Activated CD8-positive, alpha-beta T cell treated with anti-CD3 and anti-CD28 coated beads, Interleukin-2, amount 10 ng/mL, durations not matched to agents 7 days and 5 days (primary cell): ENCODE data around the gene AVL9. TPM values are rescaled to one million over a fixed set of nuclear protein-coding genes. Genes with fewer than 3 reads are reported as not detected.
"Not testable (repeated sequence)": the region's sequence is repeated elsewhere in the genome, so short reads cannot be mapped to it uniquely, and the experiment has no call there.

Source experiments
- ATAC-seq: fragments of 150-1000 bp; cut with Tn5 transposase; one replicate; pipeline ENCODE4 v1.10.0; 2021; ENCODE audit warnings: moderate library complexity
- CTCF ChIA-PET: fragments of 350-600 bp; sonication (Branson Sonifier 250); formaldehyde crosslinking; loops from one replicate; lab custom pipeline; 2021; ENCODE audit warnings: antibody characterized with exemption; lab: Charles Lee
- POLR2A ChIA-PET: fragments of 350-600 bp; sonication (Branson Sonifier 250); formaldehyde crosslinking; loops from one replicate; lab custom pipeline; 2021; ENCODE audit warnings: antibody characterized with exemption; lab: Charles Lee
- DNase-seq: peaks from one replicate; pipeline ENCODE4 v3.0.0-alpha.2; 2020
- H3K27ac Mint-ChIP-seq: one replicate; pipeline ENCODE4 v1.8.0; 2021; ENCODE audit warnings: mild to moderate bottlenecking, mixed read lengths
- H3K27me3 Mint-ChIP-seq: one replicate; pipeline ENCODE4 v1.8.0; 2021; ENCODE audit warnings: low read depth, mixed read lengths
- H3K36me3 Mint-ChIP-seq: one replicate; pipeline ENCODE4 v1.8.0; 2021; ENCODE audit warnings: low read depth, mixed read lengths
- H3K4me1 Mint-ChIP-seq: one replicate; pipeline ENCODE4 v1.8.0; 2021; ENCODE audit warnings: low read depth, mixed read lengths
- H3K4me3 Mint-ChIP-seq: one replicate; pipeline ENCODE4 v1.8.0; 2021; ENCODE audit warnings: mild to moderate bottlenecking, mixed read lengths
- H3K9me3 Mint-ChIP-seq: one replicate; pipeline ENCODE4 v1.8.0; 2022; ENCODE audit warnings: mixed read lengths; ENCODE audit not compliant: insufficient read depth
- total RNA-seq, 2 experiments: library from RNA; stranded (reverse); gene quantifications; one replicate each; pipeline ENCODE4 v1.2.3, GENCODE V29; 2021

Gene AVL9
- total RNA-seq, 2 experiments from 2014 or later = 29.6 to 30.1 TPM

- CTCF ChIA-PET = no interaction called here
Observed at GRCh38 chr7:32474008-32474407, 21.3 kb upstream of the AVL9 start.

GRCh38 chr7:32476816-32477648 is 18.3 kb upstream of the AVL9 start:
- H3K4me3 Mint-ChIP-seq = no peak overlapping the region
- no peaks in the 10 kb centered on the region for H3K9me3 Mint-ChIP-seq
- no peak overlapping the region for H3K27ac Mint-ChIP-seq
- no peaks in the 10 kb centered on the region for H3K36me3 Mint-ChIP-seq
- H3K4me1 Mint-ChIP-seq = peaks cover 7% of the 10 kb centered on the region
- no peak for DNase-seq
- ChIA-PET CTCF (interaction anchor here (1.6 kb wide), 1 partner anchor 13 kb away, joined by 3 read pairs; the partner anchor contains the start of gene LSM5), POLR2A (no interaction called here)
- peaks cover 7% of the 10 kb centered on the region for H3K27me3 Mint-ChIP-seq
- ATAC-seq = no peak

More at GRCh38 chr7:32474008-32474407, 21.3 kb upstream of the AVL9 start:
- no peak overlapping the region for H3K4me3 Mint-ChIP-seq
- H3K27ac Mint-ChIP-seq = no peak overlapping the region
- POLR2A ChIA-PET = no interaction called here
- no peaks in the 10 kb centered on the region for H3K9me3 Mint-ChIP-seq
- no peak for ATAC-seq
- H3K36me3 Mint-ChIP-seq = no peaks in the 10 kb centered on the region
- H3K27me3 Mint-ChIP-seq = peaks cover 4% of the 10 kb centered on the region
- no peak for DNase-seq
- H3K4me1 Mint-ChIP-seq = no peaks in the 10 kb centered on the region

- ATAC-seq = no peak
- POLR2A ChIA-PET = no interaction called here
- Mint-ChIP-seq H3K4me3 (no peak overlapping the region), H3K9me3 (no peaks in the 10 kb centered on the region), H3K36me3 (no peaks in the 10 kb centered on the region), H3K27ac (no peak overlapping the region), H3K27me3 (peaks cover 7% of the 10 kb centered on the region), H3K4me1 (peaks cover 7% of the 10 kb centered on the region)
- CTCF ChIA-PET = no interaction called here
- no peak for DNase-seq
Observed at GRCh38 chr7:32477649-32477980, 17.7 kb upstream of the AVL9 start.

GRCh38 chr7:32479574-32480200 is 15.6 kb upstream of the AVL9 start:
- ChIA-PET CTCF (interaction anchor here (0.7 to 2.8 kb wide), 10 partner anchors 9 to 736 kb away, joined by 3 to 31 read pairs (median 3); partner anchors contain the start of genes AVL9 and LSM5), POLR2A (no interaction called here)
- H3K9me3 Mint-ChIP-seq = no peaks in the 10 kb centered on the region
- no peaks in the 10 kb centered on the region for H3K36me3 Mint-ChIP-seq
- H3K4me3 Mint-ChIP-seq = no peak overlapping the region
- H3K27ac Mint-ChIP-seq = no peak overlapping the region
- peak; percentile 42 for ATAC-seq
- H3K4me1 Mint-ChIP-seq = peaks cover 7% of the 10 kb centered on the region
- peak; percentile 48 for DNase-seq
- H3K27me3 Mint-ChIP-seq = peaks cover 7% of the 10 kb centered on the region

- Mint-ChIP-seq H3K27me3 (peaks cover 7% of the 10 kb centered on the region), H3K4me3 (no peak overlapping the region), H3K9me3 (no peaks in the 10 kb centered on the region), H3K27ac (no peak overlapping the region), H3K36me3 (peaks cover 7% of the 10 kb centered on the region), H3K4me1 (peaks cover 7% of the 10 kb centered on the region)
- no peak for ATAC-seq
- POLR2A ChIA-PET = no interaction called here
- no peak for DNase-seq
- CTCF ChIA-PET = interaction anchor here (2.8 kb wide), 1 partner anchor 271 kb away, joined by 31 read pairs; no protein-coding TSS in a partner anchor
Observed at GRCh38 chr7:32481176-32481575, 14.1 kb upstream of the AVL9 start.

GRCh38 chr7:32481921-32482320 is 13.4 kb upstream of the AVL9 start:
- ChIA-PET POLR2A (no interaction called here), CTCF (no interaction called here)
- Mint-ChIP-seq H3K4me3 (no peak overlapping the region), H3K27me3 (peaks cover 4% of the 10 kb centered on the region), H3K4me1 (peaks cover 7% of the 10 kb centered on the region), H3K9me3 (no peaks in the 10 kb centered on the region), H3K27ac (no peak overlapping the region), H3K36me3 (peaks cover 13% of the 10 kb centered on the region)
- no peak for ATAC-seq
- DNase-seq = no peak

- Mint-ChIP-seq H3K4me1 (peaks cover 36% of the 10 kb centered on the region), H3K27ac (peak overlapping the region; percentile 90), H3K4me3 (peak overlapping the region; percentile 77), H3K27me3 (no peaks in the 10 kb centered on the region), H3K36me3 (peaks cover 32% of the 10 kb centered on the region), H3K9me3 (no peaks in the 10 kb centered on the region)
- ChIA-PET POLR2A (interaction anchor here (1.4 kb wide), 1 partner anchor 99 kb away, joined by 3 read pairs; no protein-coding TSS in a partner anchor), CTCF (interaction anchor here (0.7 to 1.8 kb wide), 8 partner anchors 10 to 619 kb away, joined by 3 to 12 read pairs (median 6); partner anchors contain the start of gene RP9)
- DNase-seq = no peak
- no peak for ATAC-seq
Observed at GRCh38 chr7:32489788-32490126, 5.5 kb upstream of the AVL9 start.

GRCh38 chr7:32490127-32490796 is 5.0 kb upstream of the AVL9 start, which contains the start of gene LSM5:
LSM5 (minus strand) TSS chr7:32490380; CDS start chr7:32490365, 15 bp downstream.
- CTCF ChIA-PET = interaction anchor here (0.7 to 1.8 kb wide), 8 partner anchors 10 to 618 kb away, joined by 3 to 12 read pairs (median 6); partner anchors contain the start of gene RP9
- peaks cover 31% of the 10 kb centered on the region for H3K36me3 Mint-ChIP-seq
- H3K27me3 Mint-ChIP-seq = no peaks in the 10 kb centered on the region
- ATAC-seq (peak; percentile 81), DNase-seq (peak; percentile 94)
- peak within 1 kb of the TSS; percentile 77 for H3K4me3 Mint-ChIP-seq
- H3K9me3 Mint-ChIP-seq = no peaks in the 10 kb centered on the region
- peak within 1 kb of the TSS; percentile 90 for H3K27ac Mint-ChIP-seq
- peaks cover 36% of the 10 kb centered on the region for H3K4me1 Mint-ChIP-seq
- POLR2A ChIA-PET = interaction anchor here (1.4 kb wide), 1 partner anchor 98 kb away, joined by 3 read pairs; no protein-coding TSS in a partner anchor

GRCh38 chr7:32494946-32495297 is 367 bp upstream of the AVL9 start:
- peaks cover 15% of the 10 kb centered on the region for H3K36me3 Mint-ChIP-seq
- ChIA-PET CTCF (no interaction called here), POLR2A (interaction anchor here (0.7 to 1.7 kb wide), 11 partner anchors 10 to 396 kb away, joined by 3 to 16 read pairs (median 4); partner anchors contain the start of gene KBTBD2)
- H3K27ac Mint-ChIP-seq = peak overlapping the region; percentile 90
- peaks cover 38% of the 10 kb centered on the region for H3K4me1 Mint-ChIP-seq
- no peak for DNase-seq
- no peaks in the 10 kb centered on the region for H3K27me3 Mint-ChIP-seq
- H3K9me3 Mint-ChIP-seq = no peaks in the 10 kb centered on the region
- no peak for ATAC-seq
- H3K4me3 Mint-ChIP-seq = peak overlapping the region; percentile 81

GRCh38 chr7:32496052-32496813 is 944 bp downstream of the AVL9 start:
- ATAC-seq (no peak), DNase-seq (no peak)
- Mint-ChIP-seq H3K9me3 (no peaks in the 10 kb centered on the region), H3K4me3 (peak overlapping the region; percentile 81), H3K4me1 (peaks cover 47% of the 10 kb centered on the region), H3K27ac (peak overlapping the region; percentile 99), H3K27me3 (no peaks in the 10 kb centered on the region), H3K36me3 (peaks cover 27% of the 10 kb centered on the region)
- ChIA-PET CTCF (interaction anchor here (0.9 kb wide), 2 partner anchors 17 to 263 kb away, joined by 3 read pairs; no protein-coding TSS in a partner anchor), POLR2A (interaction anchor here (0.6 to 1.7 kb wide), 16 partner anchors 8 to 395 kb away, joined by 3 to 16 read pairs (median 4); partner anchors contain the start of gene KBTBD2)

GRCh38 chr7:32499755-32500154 is 4.5 kb downstream of the AVL9 start:
- H3K9me3 Mint-ChIP-seq, POLR2A ChIA-PET, H3K27me3 Mint-ChIP-seq, ATAC-seq, DNase-seq, H3K4me3 Mint-ChIP-seq: not testable (repeated sequence)
- Mint-ChIP-seq H3K27ac (peak overlapping the region; percentile 40), H3K4me1 (peaks cover 46% of the 10 kb centered on the region), H3K36me3 (peaks cover 30% of the 10 kb centered on the region)
- CTCF ChIA-PET = interaction anchor here (0.8 to 1.8 kb wide), 2 partner anchors 7 to 13 kb away, joined by 3 to 4 read pairs; no protein-coding TSS in a partner anchor
